Glutamatergic neuron (in vitro differentiated cells): ENCODE results near the gene ALPP. TPM values are rescaled to one million over a fixed set of nuclear protein-coding genes. Genes with fewer than 3 reads are reported as not detected.

Source experiments
- DNase-seq: peaks from one replicate; pipeline ENCODE4 v3.0.0; 2022
- H3K27ac Mint-ChIP-seq: one replicate; pipeline ENCODE4 v1.8.0; 2020; ENCODE audit warnings: mild to moderate bottlenecking, mixed read lengths, inconsistent platforms; ENCODE audit not compliant: unreplicated experiment
- H3K27me3 Mint-ChIP-seq: one replicate; pipeline ENCODE4 v1.8.0; 2020; ENCODE audit warnings: mild to moderate bottlenecking, moderate library complexity, mixed read lengths, inconsistent platforms; ENCODE audit not compliant: unreplicated experiment
- H3K36me3 Mint-ChIP-seq: one replicate; pipeline ENCODE4 v1.8.0; 2020; ENCODE audit warnings: mild to moderate bottlenecking, mixed read lengths, inconsistent platforms; ENCODE audit not compliant: unreplicated experiment
- H3K4me1 Mint-ChIP-seq: one replicate; pipeline ENCODE4 v1.8.0; 2020; ENCODE audit warnings: mild to moderate bottlenecking, low read depth, mixed read lengths, inconsistent platforms; ENCODE audit not compliant: unreplicated experiment
- H3K4me3 Mint-ChIP-seq: one replicate; pipeline ENCODE4 v1.8.0; 2020; ENCODE audit warnings: mild to moderate bottlenecking, mixed read lengths, inconsistent platforms; ENCODE audit not compliant: unreplicated experiment
- H3K9me3 Mint-ChIP-seq: one replicate; pipeline ENCODE4 v1.8.0; 2020; ENCODE audit warnings: mild to moderate bottlenecking, moderate library complexity, mixed read lengths, inconsistent platforms; ENCODE audit not compliant: unreplicated experiment
- CTCF ChIP-seq: fragments of 200-600 bp; sonication (generic); IDR thresholded peaks from one replicate; pipeline ENCODE4 v1.5.0; 2021; ENCODE audit not compliant: partially characterized antibody, unreplicated experiment
- total RNA-seq: library from RNA; stranded (reverse); fragmentation: NEBNext Ultra II Directional; extraction: Animal tissue kit (Norgen Biotek cat#: 25700); gene quantifications from one replicate; pipeline ENCODE4 v1.2.1, GENCODE V29; 2021; ENCODE audit not compliant: unreplicated experiment

Gene ALPP
- total RNA-seq, 1 donor from 2014 or later = 0.34 TPM

- DNase-seq = peak; percentile 10
- no peak for TF ChIP-seq CTCF
- Mint-ChIP-seq H3K27ac (no peak overlapping the region), H3K4me3 (no peak overlapping the region), H3K36me3 (no peaks in the 10 kb centered on the region), H3K27me3 (no peaks in the 10 kb centered on the region), H3K9me3 (no peaks in the 10 kb centered on the region), H3K4me1 (no peaks in the 10 kb centered on the region)
These were observed 37.4 kb upstream of the ALPP start for GRCh38 chr2:232341061-232341738.

- H3K27me3 Mint-ChIP-seq = peaks cover 2% of the 10 kb centered on the region
- H3K36me3 Mint-ChIP-seq = no peaks in the 10 kb centered on the region
- no peaks in the 10 kb centered on the region for H3K4me1 Mint-ChIP-seq
- H3K9me3 Mint-ChIP-seq = peaks cover 2% of the 10 kb centered on the region
- H3K4me3 Mint-ChIP-seq = no peak overlapping the region
- peak; percentile 7 for DNase-seq
- TF ChIP-seq CTCF = no peak
- H3K27ac Mint-ChIP-seq = no peak overlapping the region
These were observed 36.8 kb upstream of the ALPP start for GRCh38 chr2:232341739-232342126.

GRCh38 chr2:232342635-232343565 lies 35.7 kb upstream of the ALPP start:
- H3K9me3 Mint-ChIP-seq = peaks cover 2% of the 10 kb centered on the region
- TF ChIP-seq CTCF = no peak
- no peak overlapping the region for H3K4me3 Mint-ChIP-seq
- no peaks in the 10 kb centered on the region for H3K36me3 Mint-ChIP-seq
- no peak overlapping the region for H3K27ac Mint-ChIP-seq
- no peaks in the 10 kb centered on the region for H3K4me1 Mint-ChIP-seq
- H3K27me3 Mint-ChIP-seq = peaks cover 2% of the 10 kb centered on the region
- peak; percentile 11 for DNase-seq

- H3K27me3 Mint-ChIP-seq = peaks cover 2% of the 10 kb centered on the region
- H3K27ac Mint-ChIP-seq = no peak overlapping the region
- DNase-seq = no peak
- no peak overlapping the region for H3K4me3 Mint-ChIP-seq
- no peak for TF ChIP-seq CTCF
- no peaks in the 10 kb centered on the region for H3K4me1 Mint-ChIP-seq
- H3K9me3 Mint-ChIP-seq = peaks cover 4% of the 10 kb centered on the region
- H3K36me3 Mint-ChIP-seq = no peaks in the 10 kb centered on the region
These were observed 34.7 kb upstream of the ALPP start for GRCh38 chr2:232343821-232344220.

- Mint-ChIP-seq H3K4me1 (no peaks in the 10 kb centered on the region), H3K27me3 (peaks cover 2% of the 10 kb centered on the region), H3K9me3 (peaks cover 4% of the 10 kb centered on the region), H3K4me3 (no peak overlapping the region), H3K36me3 (no peaks in the 10 kb centered on the region), H3K27ac (no peak overlapping the region)
- no peak for TF ChIP-seq CTCF
- no peak for DNase-seq
These were observed 33.3 kb upstream of the ALPP start for GRCh38 chr2:232345251-232345650.
